Measurements from ENCODE around the gene NXPE4.

GRCh38 chr11:114625294-114625693 is 29.7 kb upstream of the NXPE4 start:
- TF ChIP-seq CTCF (IDR thresholded peaks at IDR 0.05; ENCODE audit: low read length): no peak
- TF ChIP-seq EZH2 (optimal IDR thresholded peaks at IDR 0.05; ENCODE audit: low read depth, low read length): no peak
